H9 (cell line): ENCODE data around the gene PPHLN1. TPM values are rescaled to one million over a fixed set of nuclear protein-coding genes. Genes with fewer than 3 reads are reported as not detected.

Experiments used
- DNase-seq: peaks from one replicate; pipeline ENCODE4 v3.0.0-alpha.2; 2017
- H2AFZ ChIP-seq: one replicate; pipeline ENCODE4 v1.6.1; 2013; ENCODE audit warnings: mild to moderate bottlenecking, low read length, control low read depth, moderate library complexity
- H2AK5ac ChIP-seq: 2 replicates; pipeline ENCODE4 v1.6.1; 2013; ENCODE audit warnings: low read length, control low read depth, mixed read lengths; ENCODE audit not compliant: insufficient read length
- H2BK120ac ChIP-seq: one replicate; pipeline ENCODE4 v1.6.1; 2013; ENCODE audit warnings: low read depth, mild to moderate bottlenecking, low read length, control low read depth, inconsistent platforms; ENCODE audit not compliant: poor library complexity, severe bottlenecking
- H2BK12ac ChIP-seq: 2 replicates; pipeline ENCODE4 v1.6.1; 2013; ENCODE audit warnings: low read length, control low read depth, mixed read lengths, low read depth; ENCODE audit not compliant: insufficient read length
- H2BK15ac ChIP-seq: 2 replicates; pipeline ENCODE4 v1.6.1; 2013; ENCODE audit warnings: low read depth, low read length, control low read depth
- H2BK20ac ChIP-seq: one replicate; pipeline ENCODE4 v1.6.1; 2013; ENCODE audit warnings: low read depth, mild to moderate bottlenecking, low read length, control low read depth, inconsistent platforms; ENCODE audit not compliant: poor library complexity, severe bottlenecking
- H2BK5ac ChIP-seq: 2 replicates; pipeline ENCODE4 v1.6.1; 2013; ENCODE audit warnings: low read length, control low read depth, mixed read lengths; ENCODE audit not compliant: insufficient read length
- H3K14ac ChIP-seq: 2 replicates; pipeline ENCODE4 v1.6.1; 2013; ENCODE audit warnings: low read length, control low read depth; ENCODE audit not compliant: insufficient read depth
- H3K18ac ChIP-seq: 2 replicates; pipeline ENCODE4 v1.6.1; 2013; ENCODE audit warnings: low read depth, mild to moderate bottlenecking, mixed read lengths, low read length, control low read depth; ENCODE audit not compliant: insufficient read length
- H3K23ac ChIP-seq: 2 replicates; pipeline ENCODE4 v1.6.1; 2013; ENCODE audit warnings: low read length, control low read depth, mixed read lengths, low read depth; ENCODE audit not compliant: insufficient read length
- H3K23me2 ChIP-seq: 2 replicates; pipeline ENCODE4 v1.6.1; 2013; ENCODE audit warnings: low read depth, mild to moderate bottlenecking, mixed read lengths, low read length, control low read depth; ENCODE audit not compliant: insufficient read length, poor library complexity, severe bottlenecking
- H3K27ac ChIP-seq: 2 replicates; pipeline ENCODE4 v1.5.1; 2013; ENCODE audit warnings: low read length, control low read depth, mixed read lengths, low read depth; ENCODE audit not compliant: insufficient read length
- H3K27me3 ChIP-seq: 2 replicates; pipeline ENCODE4 v1.6.1; 2013; ENCODE audit warnings: low read length, control low read depth, inconsistent platforms; ENCODE audit not compliant: insufficient read depth
- H3K4ac ChIP-seq: 2 replicates; pipeline ENCODE4 v1.6.1; 2013; ENCODE audit warnings: low read depth, mild to moderate bottlenecking, control low read depth, inconsistent platforms, low read length, moderate library complexity
- H3K4me1 ChIP-seq: 2 replicates; pipeline ENCODE4 v1.6.1; 2013; ENCODE audit warnings: low read length, control low read depth, inconsistent platforms; ENCODE audit not compliant: insufficient read depth
- H3K4me2 ChIP-seq: 2 replicates; pipeline ENCODE4 v1.6.1; 2013; ENCODE audit warnings: low read length, control low read depth, mixed read lengths; ENCODE audit not compliant: insufficient read length, insufficient read depth
- H3K56ac ChIP-seq: 2 replicates; pipeline ENCODE4 v1.6.1; 2013; ENCODE audit warnings: low read depth, mild to moderate bottlenecking, mixed read lengths, low read length, control low read depth; ENCODE audit not compliant: insufficient read length
- H3K79me1 ChIP-seq: 2 replicates; pipeline ENCODE4 v1.6.1; 2013; ENCODE audit warnings: low read depth, mild to moderate bottlenecking, moderate library complexity, low read length, control low read depth, inconsistent platforms; ENCODE audit not compliant: insufficient read depth, poor library complexity, severe bottlenecking
- H3K79me2 ChIP-seq: 2 replicates; pipeline ENCODE4 v1.6.1; 2013; ENCODE audit warnings: low read length, control low read depth, inconsistent platforms; ENCODE audit not compliant: insufficient read depth
- H3K9ac ChIP-seq: 2 replicates; pipeline ENCODE4 v1.6.1; 2013; ENCODE audit warnings: low read length, control low read depth, mixed read lengths; ENCODE audit not compliant: insufficient read length; ENCODE audit errors: extremely low read depth
- H3K9me3 ChIP-seq: one replicate; pipeline ENCODE4 v1.6.1; 2013; ENCODE audit warnings: low read depth, low read length, inconsistent platforms; ENCODE audit not compliant: control insufficient read depth
- H3T11ph ChIP-seq: one replicate; pipeline ENCODE4 v1.6.1; 2013; ENCODE audit warnings: mild to moderate bottlenecking, low read length, control low read depth, inconsistent platforms
- H4K20me1 ChIP-seq: one replicate; pipeline ENCODE4 v1.6.1; 2013; ENCODE audit not compliant: control insufficient read depth, insufficient read length, insufficient read depth
- H4K5ac ChIP-seq: 2 replicates; pipeline ENCODE4 v1.6.1; 2013; ENCODE audit warnings: low read depth, mild to moderate bottlenecking, mixed read lengths, low read length, control low read depth; ENCODE audit not compliant: insufficient read length
- H4K8ac ChIP-seq: replicated peaks from 2 replicates; pipeline ENCODE4 v1.6.1; 2013; ENCODE audit warnings: low read length, control low read depth, mixed read lengths, low read depth; ENCODE audit not compliant: insufficient read length
- H4K91ac ChIP-seq: 2 replicates; pipeline ENCODE4 v1.6.1; 2013; ENCODE audit warnings: low read depth, mild to moderate bottlenecking, moderate library complexity, mixed read lengths, low read length, control low read depth; ENCODE audit not compliant: insufficient read length
- H3K27ac Mint-ChIP-seq, 3 experiments: 2 replicates in 2 of 3; 3 replicates in 1 of 3; pipeline ENCODE4 v1.8.0; 2020 to 2021; ENCODE audit warnings: mixed read lengths in 3 of 3, mild to moderate bottlenecking in 1 of 3, moderate library complexity in 1 of 3
- H3K27me3 Mint-ChIP-seq: 2 replicates; pipeline ENCODE4 v1.8.0; 2021; ENCODE audit warnings: low read depth, mild to moderate bottlenecking, moderate library complexity, mixed read lengths
- H3K36me3 Mint-ChIP-seq, 3 experiments: 2 replicates in 2 of 3; 3 replicates in 1 of 3; pipeline ENCODE4 v1.8.0; 2020 to 2021; ENCODE audit warnings: low read depth in 3 of 3, mixed read lengths in 3 of 3; ENCODE audit not compliant: insufficient read depth in 1 of 3
- H3K4me1 Mint-ChIP-seq, 2 experiments: 2 replicates each; pipeline ENCODE4 v1.8.0; 2020; ENCODE audit warnings: mixed read lengths in 2 of 2
- H3K4me3 Mint-ChIP-seq, 2 experiments: 2 replicates in 1 of 2; 3 replicates in 1 of 2; pipeline ENCODE4 v1.8.0; 2020 to 2021; ENCODE audit warnings: mild to moderate bottlenecking in 2 of 2, mixed read lengths in 2 of 2, moderate library complexity in 1 of 2
- H3K9me3 Mint-ChIP-seq, 2 experiments: 2 replicates in 1 of 2; 3 replicates in 1 of 2; pipeline ENCODE4 v1.8.0; 2020; ENCODE audit warnings: mild to moderate bottlenecking in 2 of 2, mixed read lengths in 2 of 2, moderate library complexity in 1 of 2
- WGBS: extraction: QIAGEN DNeasy Blood & Tissue Kit; methylation state at CpG from one replicate; pipeline ENCODE4 v1.1.7; 2013; ENCODE audit warnings: missing lambda C conversion rate, low lambda C conversion rate, mixed read lengths; ENCODE audit not compliant: insufficient read length; ENCODE audit errors: extremely low coverage; 5-methylcytosine and 5-hydroxymethylcytosine counted together
- total RNA-seq: library from RNA; stranded (reverse); gene quantifications from 2 replicates; pipeline ENCODE4 v1.2.1, GENCODE V29; 2021
- TF ChIP-seq, protein P1 (sequence below): fragments of 200-600 bp; sonication (generic); conservative IDR thresholded peaks from 3 replicates; pipeline ENCODE4 v1.8.0; 2021; ENCODE audit warnings: antibody characterized with exemption, mild to moderate bottlenecking

The PPHLN1 gene
- total RNA-seq, 1 experiment from 2014 or later = 66.2 TPM

- H3K9me3 ChIP-seq = no peaks in the 10 kb centered on the region
- H3K23me2 ChIP-seq = no peaks in the 10 kb centered on the region
- TF ChIP-seq, protein P1, sequence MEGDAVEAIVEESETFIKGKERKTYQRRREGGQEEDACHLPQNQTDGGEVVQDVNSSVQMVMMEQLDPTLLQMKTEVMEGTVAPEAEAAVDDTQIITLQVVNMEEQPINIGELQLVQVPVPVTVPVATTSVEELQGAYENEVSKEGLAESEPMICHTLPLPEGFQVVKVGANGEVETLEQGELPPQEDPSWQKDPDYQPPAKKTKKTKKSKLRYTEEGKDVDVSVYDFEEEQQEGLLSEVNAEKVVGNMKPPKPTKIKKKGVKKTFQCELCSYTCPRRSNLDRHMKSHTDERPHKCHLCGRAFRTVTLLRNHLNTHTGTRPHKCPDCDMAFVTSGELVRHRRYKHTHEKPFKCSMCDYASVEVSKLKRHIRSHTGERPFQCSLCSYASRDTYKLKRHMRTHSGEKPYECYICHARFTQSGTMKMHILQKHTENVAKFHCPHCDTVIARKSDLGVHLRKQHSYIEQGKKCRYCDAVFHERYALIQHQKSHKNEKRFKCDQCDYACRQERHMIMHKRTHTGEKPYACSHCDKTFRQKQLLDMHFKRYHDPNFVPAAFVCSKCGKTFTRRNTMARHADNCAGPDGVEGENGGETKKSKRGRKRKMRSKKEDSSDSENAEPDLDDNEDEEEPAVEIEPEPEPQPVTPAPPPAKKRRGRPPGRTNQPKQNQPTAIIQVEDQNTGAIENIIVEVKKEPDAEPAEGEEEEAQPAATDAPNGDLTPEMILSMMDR = no peak
- WGBS = no CpG with 5 or more reads among the region's 3 CpGs
- no peak overlapping the region for H2BK5ac ChIP-seq
- no peak overlapping the region for H2AK5ac ChIP-seq
- H3K4ac ChIP-seq = no peak overlapping the region
- no peak overlapping the region for H3K18ac ChIP-seq
- H3T11ph ChIP-seq = no peak overlapping the region
- H4K20me1 ChIP-seq = no peaks in the 10 kb centered on the region
- Mint-ChIP-seq H3K4me1 (no peaks in the 10 kb centered on the region), H3K9me3 (no peaks in the 10 kb centered on the region), H3K36me3 (no peaks in the 10 kb centered on the region), H3K27me3 (peaks cover 25% of the 10 kb centered on the region), H3K4me3 (no peak overlapping the region), H3K27ac (no peak overlapping the region)
- no peak overlapping the region for H2BK20ac ChIP-seq
- no peak overlapping the region for H3K27ac ChIP-seq
- H2AFZ ChIP-seq = no peak overlapping the region
- H3K79me1 ChIP-seq = no peaks in the 10 kb centered on the region
- no peak overlapping the region for H2BK12ac ChIP-seq
- no peak overlapping the region for H4K8ac ChIP-seq
- H2BK120ac ChIP-seq = no peak overlapping the region
- no peak overlapping the region for H3K4me2 ChIP-seq
- H3K4me1 ChIP-seq = no peaks in the 10 kb centered on the region
- DNase-seq = no peak
- H3K56ac ChIP-seq = no peak overlapping the region
- H4K91ac ChIP-seq = no peak overlapping the region
- H3K79me2 ChIP-seq = no peaks in the 10 kb centered on the region
- H3K23ac ChIP-seq = no peak overlapping the region
- no peak overlapping the region for H3K9ac ChIP-seq
- no peaks in the 10 kb centered on the region for H3K27me3 ChIP-seq
- no peak overlapping the region for H4K5ac ChIP-seq
- H3K14ac ChIP-seq = no peak overlapping the region
- no peak overlapping the region for H2BK15ac ChIP-seq
These were observed 44.7 kb upstream of the PPHLN1 start for GRCh38 chr12:42281278-42281677.
